ENCODE results near the gene NHSL2.
"Not testable (repeated sequence)": the region's sequence is repeated elsewhere in the genome, so short reads cannot be mapped to it uniquely, and the experiment has no call there.

The NHSL2 gene
- total RNA-seq = 14.0 to 26.0 reads per million in 2 donors

- DNase-seq = peak in 1 of 5 experiments; percentile 0
These were observed at the start of gene NHSL2 for GRCh38 chrX:71910643-71910985. Gene NHSL2, plus strand, starts transcription at chrX:71910845.

- no peak for DNase-seq
These were observed 43.0 kb upstream of the NHSL2 start for GRCh38 chrX:71867680-71868079.

GRCh38 chrX:71869566-71869965 lies 41.1 kb upstream of the NHSL2 start:
- DNase-seq = not testable (repeated sequence)

GRCh38 chrX:71870208-71871098 lies 40.2 kb upstream of the NHSL2 start:
- DNase-seq = no peak

GRCh38 chrX:71871367-71871766 lies 39.3 kb upstream of the NHSL2 start:
- DNase-seq = no peak

GRCh38 chrX:71872542-71873458 lies 37.8 kb upstream of the NHSL2 start:
- no peak for DNase-seq

GRCh38 chrX:71873459-71873833 lies 37.2 kb upstream of the NHSL2 start:
- DNase-seq = no peak

- not testable (repeated sequence) for DNase-seq
These were observed 33.8 kb upstream of the NHSL2 start for GRCh38 chrX:71876841-71877240.

GRCh38 chrX:71885099-71885498 lies 25.5 kb upstream of the NHSL2 start:
- no peak for DNase-seq

GRCh38 chrX:71895607-71896006 lies 15.0 kb upstream of the NHSL2 start:
- DNase-seq = no peak

- no peak for DNase-seq
These were observed 4.5 kb upstream of the NHSL2 start for GRCh38 chrX:71906144-71906543.

GRCh38 chrX:71908387-71908786 lies 2.3 kb upstream of the NHSL2 start:
- no peak for DNase-seq

- no peak for DNase-seq
These were observed 689 bp upstream of the NHSL2 start for GRCh38 chrX:71909956-71910355.

GRCh38 chrX:71910986-71911730 lies 513 bp downstream of the NHSL2 start:
- peak in 4 of 5 experiments; percentile 6 to 26 (median 12) for DNase-seq

GRCh38 chrX:71911731-71912050 lies 1.0 kb downstream of the NHSL2 start:
- no peak for DNase-seq

GRCh38 chrX:71912156-71912555 lies 1.5 kb downstream of the NHSL2 start:
- no peak for DNase-seq

GRCh38 chrX:71913156-71913950 lies 2.7 kb downstream of the NHSL2 start:
- DNase-seq = no peak

GRCh38 chrX:71917621-71918343 lies 7.1 kb downstream of the NHSL2 start:
- no peak for DNase-seq

- no peak for DNase-seq
These were observed 8.8 kb downstream of the NHSL2 start for GRCh38 chrX:71919431-71919830.

GRCh38 chrX:71919886-71920285 lies 9.2 kb downstream of the NHSL2 start:
- no peak for DNase-seq

GRCh38 chrX:71922686-71923085 lies 12.0 kb downstream of the NHSL2 start:
- no peak for DNase-seq
